HepG2 (cell line): ENCODE results near the gene CUL4A. TPM values are rescaled to one million over a fixed set of nuclear protein-coding genes. Genes with fewer than 3 reads are reported as not detected.

Experiments used
- ATAC-seq: fragments of 200-7000 bp; cut with Tn5 transposase; 3 replicates; pipeline ENCODE4 v1.9.1; 2020; ENCODE audit warnings: mild to moderate bottlenecking, moderate library complexity
- BruUV-seq: library from RNA; stranded (reverse); fragments of 400-500 nt; replicated peaks from 2 replicates; lab custom pipeline; 2021; lab: Mats Ljungman, UMichigan
- CTCF ChIA-PET: fragments of 300-600 bp; formaldehyde crosslinking; extraction: SDS; loops from one replicate; lab custom pipeline; 2021; ENCODE audit warnings: low total read pairs, inconsistent platforms, low intra/inter-chr PET ratio; lab: Yijun Ruan, JAX
- POLR2A ChIA-PET: fragments of 350-600 bp; sonication (Branson Sonifier 250); formaldehyde crosslinking; loops from one replicate; lab custom pipeline; 2020; ENCODE audit warnings: antibody characterized with exemption, inconsistent platforms; lab: Yijun Ruan, JAX
- DNase-seq: peaks from one replicate; pipeline ENCODE4 v3.0.0-alpha.2; 2015; ENCODE audit warnings: low spot score
- FAIRE-seq: peaks from 3 replicates; lab custom pipeline; 2011; peaks lifted over from hg19 to GRCh38; lab: Jason Lieb, UNC
- H2AFZ ChIP-seq: one replicate; pipeline ENCODE4 v1.6.1; 2011; ENCODE audit warnings: low read length, inconsistent platforms
- H3K27ac ChIP-seq: fragments of 300-600 bp; 3 replicates; pipeline ENCODE4 v1.8.0; 2011; ENCODE audit warnings: mixed run types, mild to moderate bottlenecking, mixed read lengths, low read length, inconsistent platforms; ENCODE audit not compliant: insufficient read depth; ENCODE audit errors: extremely low read length
- H3K27me3 ChIP-seq, 2 experiments: fragments of 200-600 bp in 1 of 2; 2 replicates in 1 of 2; 3 replicates in 1 of 2; pipeline versions ENCODE4 v1.6.0 to v1.8.0; 2011; ENCODE audit warnings: low read length in 2 of 2, mild to moderate bottlenecking in 2 of 2, moderate library complexity in 2 of 2, inconsistent platforms in 1 of 2; ENCODE audit not compliant: insufficient read depth in 2 of 2, control insufficient read depth in 1 of 2
- H3K36me3 ChIP-seq, 2 experiments: fragments of 200-600 bp in 1 of 2; replicated peaks in 1 of 2; 2 replicates in 1 of 2; 3 replicates in 1 of 2; pipeline versions ENCODE4 v1.5.1 to v1.8.0; 2011; ENCODE audit warnings: low read length in 2 of 2, inconsistent platforms in 1 of 2; ENCODE audit not compliant: insufficient read depth in 2 of 2, control insufficient read depth in 1 of 2
- H3K4me1 ChIP-seq: 2 replicates; pipeline ENCODE4 v1.5.1; 2012; ENCODE audit warnings: low read length, inconsistent platforms; ENCODE audit not compliant: insufficient read depth
- H3K4me2 ChIP-seq: 2 replicates; pipeline ENCODE4 v1.6.0; 2011; ENCODE audit warnings: low read depth, low read length, inconsistent platforms
- H3K4me3 ChIP-seq, 3 experiments: fragments of 200-600 bp in 1 of 3; sonication (generic), shearing (Covaris generic) in 1 of 3; replicated peaks in 1 of 3; 2 replicates each; pipeline ENCODE4 v1.5.1; 2011 to 2016; ENCODE audit warnings: low read length in 3 of 3, inconsistent platforms in 2 of 3, low read depth in 2 of 3, mild to moderate bottlenecking in 2 of 3, control low read depth in 1 of 3, mixed read lengths in 1 of 3; ENCODE audit not compliant: insufficient read depth in 1 of 3
- H3K79me2 ChIP-seq: one replicate; pipeline ENCODE4 v1.6.1; 2011; ENCODE audit warnings: low read length, inconsistent platforms; ENCODE audit not compliant: insufficient read depth
- H3K9ac ChIP-seq: 2 replicates; pipeline ENCODE4 v1.6.0; 2011; ENCODE audit warnings: mild to moderate bottlenecking, low read depth, low read length, inconsistent platforms; ENCODE audit not compliant: insufficient read depth
- H3K9me3 ChIP-seq: 2 replicates; pipeline ENCODE4 v1.5.1; 2012; ENCODE audit warnings: mild to moderate bottlenecking, low read length
- H4K20me1 ChIP-seq: 2 replicates; pipeline ENCODE4 v1.6.0; 2011; ENCODE audit warnings: inconsistent platforms, mild to moderate bottlenecking, low read length, moderate library complexity; ENCODE audit not compliant: insufficient read depth
- GLMP ChIP-seq: sonication (generic); formaldehyde crosslinking; IDR thresholded peaks from 2 replicates; pipeline ENCODE4 v1.9.0; 2021; ENCODE audit warnings: missing genetic modification reagents, mild to moderate bottlenecking, borderline replicate concordance
- HMG20A ChIP-seq: IDR thresholded peaks from 2 replicates; pipeline ENCODE4 v1.6.1; 2016; ENCODE audit warnings: borderline replicate concordance
- PITX1 ChIP-seq: sonication (generic); formaldehyde crosslinking; IDR thresholded peaks from 2 replicates; pipeline ENCODE4 v1.5.1; 2020; ENCODE audit warnings: mild to moderate bottlenecking, missing genetic modification reagents
- SRSF1 ChIP-seq: fragments of 200-400 bp; formaldehyde crosslinking; optimal IDR thresholded peaks from 2 replicates; pipeline ENCODE3; 2017; ENCODE audit warnings: mild to moderate bottlenecking, low read depth, low read length, moderate library complexity
- U2AF1 ChIP-seq: fragments of 200-400 bp; formaldehyde crosslinking; optimal IDR thresholded peaks from 2 replicates; pipeline ENCODE3; 2017; ENCODE audit warnings: mild to moderate bottlenecking, low read depth, low read length
- ZFX ChIP-seq: sonication (generic); formaldehyde crosslinking; IDR thresholded peaks from 2 replicates; pipeline ENCODE4 v1.4.0; 2020; ENCODE audit warnings: mild to moderate bottlenecking, low read depth, missing genetic modification reagents, moderate library complexity
- ZNF318 ChIP-seq: sonication (generic); formaldehyde crosslinking; IDR thresholded peaks from 2 replicates; pipeline ENCODE4 v1.4.0; 2020; ENCODE audit warnings: mild to moderate bottlenecking, missing genetic modification reagents
- ZNF34 ChIP-seq: sonication (generic); formaldehyde crosslinking; IDR thresholded peaks from 2 replicates; pipeline ENCODE4 v1.4.0; 2020; ENCODE audit warnings: mild to moderate bottlenecking, missing genetic modification reagents, borderline replicate concordance
- ZNF350 ChIP-seq: sonication (generic); formaldehyde crosslinking; IDR thresholded peaks from 2 replicates; pipeline ENCODE4 v1.4.0; 2020; ENCODE audit warnings: mild to moderate bottlenecking, low read depth, missing genetic modification reagents, borderline replicate concordance
- ZNF468 ChIP-seq: sonication (generic); formaldehyde crosslinking; IDR thresholded peaks from 2 replicates; pipeline ENCODE4 v1.8.0; 2022; ENCODE audit warnings: mild to moderate bottlenecking, moderate library complexity, missing genetic modification reagents
- ZNF513 ChIP-seq: sonication (generic); formaldehyde crosslinking; conservative IDR thresholded peaks from 2 replicates; pipeline ENCODE4 v1.5.0; 2020; ENCODE audit warnings: missing genetic modification reagents
- WGBS: methylation state at CpG from one replicate; pipeline ENCODE4 v1.1.6; 2017; ENCODE audit warnings: low lambda C conversion rate; 5-methylcytosine and 5-hydroxymethylcytosine counted together
- in situ Hi-C: cut with HindIII; loops from 2 replicates; pipeline ENCODE4 v1.10.0; 2017; ENCODE audit warnings: low pct_unique_long_range_greater_than_20kb; ENCODE audit not compliant: extremely low pct_ligation_motif_present
- intact Hi-C: fragments of 100-400 bp; cut with micrococcal nuclease; formaldehyde crosslinking; loops from one replicate; pipeline ENCODE4 v1.10.0; 2022; ENCODE audit not compliant: unreplicated experiment
- polyA plus RNA-seq, 8 experiments: library from polyadenylated mRNA; depleted of rRNA in 3 of 8; stranded (reverse) in 7 of 8; unstranded in 1 of 8; fragments of >200 nt; fragmentation: Illumina TruSeq in 4 of 8; extraction: Trizol in 4 of 8; gene quantifications; 2 replicates each; pipeline versions ENCODE4 v1.2.1 to v1.2.3, GENCODE V29; 2011 to 2016; ENCODE audit warnings: low read depth in 4 of 8, missing spikeins in 1 of 8, mixed read lengths in 1 of 8; ENCODE audit not compliant: insufficient read depth in 1 of 8
- total RNA-seq, 5 experiments: library from RNA; depleted of rRNA; stranded (reverse); fragments of >200 nt; fragmentation: Illumina TruSeq; extraction: Trizol; gene quantifications; 2 replicates each; pipeline ENCODE4 v1.2.3, GENCODE V29; 2016; ENCODE audit warnings: low read depth in 1 of 5

The CUL4A gene
- total and polyA plus RNA-seq, 2 of the 13 experiments (the other 11 are each of a cell fraction or from before 2014, with no cell fraction given), result 51.2 to 75.3 TPM

GRCh38 chr13:113187883-113188665 is 21.3 kb upstream of the CUL4A start (continued):
- TF ChIP-seq ZNF513, result no peak

- H3K27me3 ChIP-seq, result no peaks in the 10 kb centered on the region
- peaks cover 1% of the 10 kb centered on the region for H3K4me1 ChIP-seq
- H3K79me2 ChIP-seq, result peaks cover 3% of the 10 kb centered on the region
- H3K27ac ChIP-seq, result no peak overlapping the region
- BruUV-seq, result no TSS peak
- in situ Hi-C loops (no loop called here), intact Hi-C loops (no loop called here)
- ChIA-PET POLR2A (no interaction called here), CTCF (no interaction called here)
- DNase-seq (no peak), ATAC-seq (no peak), FAIRE-seq (no peak)
- H3K36me3 ChIP-seq, result peaks cover 24 to 71% of the 10 kb centered on the region in 2 experiments
- WGBS, result 94% methylated on average over 4 of the region's 4 CpGs
- H3K9me3 ChIP-seq, result no peaks in the 10 kb centered on the region
- no peak overlapping the region for H3K9ac ChIP-seq
- no peak overlapping the region for H3K4me3 ChIP-seq
- no peak overlapping the region for H3K4me2 ChIP-seq
- no peak overlapping the region for H2AFZ ChIP-seq
- no peaks in the 10 kb centered on the region for H4K20me1 ChIP-seq
- TF ChIP-seq GLMP (CRISPR knock-in tag), result no peak
- no peak for TF ChIP-seq SRSF1
- no peak for TF ChIP-seq ZNF34
- TF ChIP-seq HMG20A, result no peak
- TF ChIP-seq ZNF350 (CRISPR knock-in tag), result no peak
- no peak for TF ChIP-seq ZNF468 (CRISPR knock-in tag)
- TF ChIP-seq ZFX, result no peak
- TF ChIP-seq ZNF318, result no peak
- no peak for TF ChIP-seq U2AF1
- TF ChIP-seq PITX1 (CRISPR knock-in tag), result no peak
Measured at GRCh38 chr13:113190181-113190580, 19.2 kb upstream of the CUL4A start.
